ENCODE results near the gene ARL2BP. TPM values are rescaled to one million over a fixed set of nuclear protein-coding genes. Genes with fewer than 3 reads are reported as not detected.

ARL2BP gene
- total RNA-seq, 1 donor = 85.8 TPM

DNA sequence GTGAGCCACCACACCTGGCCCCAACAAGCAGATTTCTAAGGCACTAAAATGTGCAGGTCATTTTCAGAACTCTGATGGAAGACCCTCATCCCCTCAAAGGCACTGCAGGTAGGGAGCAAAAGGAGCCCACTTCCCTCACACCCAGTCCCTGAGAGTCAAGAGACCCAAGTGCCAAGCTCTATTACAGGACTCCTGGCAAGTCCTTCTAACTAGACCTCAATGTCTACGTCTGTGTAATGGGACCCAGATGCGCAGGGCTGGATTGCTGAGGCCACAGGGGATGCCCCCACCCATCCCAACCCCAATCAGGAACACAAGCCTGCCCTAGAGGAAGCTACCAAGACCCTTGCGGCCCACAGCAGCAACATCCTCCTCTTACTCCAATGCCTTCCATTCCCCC, 36.7 kb downstream of the ARL2BP start:
- no peak overlapping the region for H3K4me3 ChIP-seq (ENCODE audit: insufficient read depth, low read length)
- H3K9me3 ChIP-seq (ENCODE audit: low read depth, low read length) = no peaks in the 10 kb centered on the region
- TF ChIP-seq, protein P1, sequence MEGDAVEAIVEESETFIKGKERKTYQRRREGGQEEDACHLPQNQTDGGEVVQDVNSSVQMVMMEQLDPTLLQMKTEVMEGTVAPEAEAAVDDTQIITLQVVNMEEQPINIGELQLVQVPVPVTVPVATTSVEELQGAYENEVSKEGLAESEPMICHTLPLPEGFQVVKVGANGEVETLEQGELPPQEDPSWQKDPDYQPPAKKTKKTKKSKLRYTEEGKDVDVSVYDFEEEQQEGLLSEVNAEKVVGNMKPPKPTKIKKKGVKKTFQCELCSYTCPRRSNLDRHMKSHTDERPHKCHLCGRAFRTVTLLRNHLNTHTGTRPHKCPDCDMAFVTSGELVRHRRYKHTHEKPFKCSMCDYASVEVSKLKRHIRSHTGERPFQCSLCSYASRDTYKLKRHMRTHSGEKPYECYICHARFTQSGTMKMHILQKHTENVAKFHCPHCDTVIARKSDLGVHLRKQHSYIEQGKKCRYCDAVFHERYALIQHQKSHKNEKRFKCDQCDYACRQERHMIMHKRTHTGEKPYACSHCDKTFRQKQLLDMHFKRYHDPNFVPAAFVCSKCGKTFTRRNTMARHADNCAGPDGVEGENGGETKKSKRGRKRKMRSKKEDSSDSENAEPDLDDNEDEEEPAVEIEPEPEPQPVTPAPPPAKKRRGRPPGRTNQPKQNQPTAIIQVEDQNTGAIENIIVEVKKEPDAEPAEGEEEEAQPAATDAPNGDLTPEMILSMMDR (IDR thresholded peaks at IDR 0.05; ENCODE audit: extremely low read depth, low read depth, low read length) = no peak
- no peak overlapping the region for H3K27ac ChIP-seq (ENCODE audit: low read depth, low read length)
- H3K27me3 ChIP-seq (ENCODE audit: insufficient read depth, low read length) = peaks cover 44% of the 10 kb centered on the region
- peak; percentile 70 for DNase-seq (ENCODE audit: insufficient read length, low spot score, missing footprints)
- H3K4me1 ChIP-seq (ENCODE audit: insufficient read depth, low read length) = peaks cover 2% of the 10 kb centered on the region
- H2AFZ ChIP-seq (ENCODE audit: low read length) = no peak overlapping the region
- H3K4me2 ChIP-seq (ENCODE audit: insufficient read depth, low read length) = no peak overlapping the region
- H3K79me2 ChIP-seq (ENCODE audit: insufficient read depth, low read length) = no peaks in the 10 kb centered on the region
- H4K20me1 ChIP-seq (ENCODE audit: insufficient read depth, low read length) = no peaks in the 10 kb centered on the region
- no peaks in the 10 kb centered on the region for H3K36me3 ChIP-seq (ENCODE audit: insufficient read depth, low read length)

GRCh38 chr16:57282510-57283213, 37.6 kb downstream of the ARL2BP start:
- Histone ChIP-seq H2AFZ (ENCODE audit: low read length) (no peak overlapping the region), H3K9me3 (ENCODE audit: low read depth, low read length) (no peaks in the 10 kb centered on the region), H3K4me1 (ENCODE audit: insufficient read depth, low read length) (peaks cover 2% of the 10 kb centered on the region), H4K20me1 (ENCODE audit: insufficient read depth, low read length) (no peaks in the 10 kb centered on the region), H3K79me2 (ENCODE audit: insufficient read depth, low read length) (no peaks in the 10 kb centered on the region), H3K27ac (ENCODE audit: low read depth, low read length) (no peak overlapping the region), H3K36me3 (ENCODE audit: insufficient read depth, low read length) (no peaks in the 10 kb centered on the region), H3K4me3 (ENCODE audit: insufficient read depth, low read length) (no peak overlapping the region), H3K27me3 (ENCODE audit: insufficient read depth, low read length) (peaks cover 44% of the 10 kb centered on the region), H3K4me2 (ENCODE audit: insufficient read depth, low read length) (no peak overlapping the region)
- TF ChIP-seq, protein P1 (IDR thresholded peaks at IDR 0.05; ENCODE audit: extremely low read depth, low read depth, low read length) = no peak
- peak; percentile 49 for DNase-seq (ENCODE audit: insufficient read length, low spot score, missing footprints)

- Histone ChIP-seq H4K20me1 (ENCODE audit: insufficient read depth, low read length) (no peaks in the 10 kb centered on the region), H3K79me2 (ENCODE audit: insufficient read depth, low read length) (no peaks in the 10 kb centered on the region), H3K27me3 (ENCODE audit: insufficient read depth, low read length) (peaks cover 44% of the 10 kb centered on the region), H3K4me1 (ENCODE audit: insufficient read depth, low read length) (peaks cover 2% of the 10 kb centered on the region), H3K36me3 (ENCODE audit: insufficient read depth, low read length) (no peaks in the 10 kb centered on the region), H3K4me3 (ENCODE audit: insufficient read depth, low read length) (no peak overlapping the region), H3K27ac (ENCODE audit: low read depth, low read length) (no peak overlapping the region), H2AFZ (ENCODE audit: low read length) (no peak overlapping the region), H3K4me2 (ENCODE audit: insufficient read depth, low read length) (no peak overlapping the region), H3K9me3 (ENCODE audit: low read depth, low read length) (no peaks in the 10 kb centered on the region)
- peak; percentile 77 for DNase-seq (ENCODE audit: insufficient read length, low spot score, missing footprints)
- TF ChIP-seq, protein P1 (IDR thresholded peaks at IDR 0.05; ENCODE audit: extremely low read depth, low read depth, low read length) = no peak
These were observed 38.3 kb downstream of the ARL2BP start for GRCh38 chr16:57283214-57283958.

- Histone ChIP-seq H3K79me2 (ENCODE audit: insufficient read depth, low read length) (no peaks in the 10 kb centered on the region), H3K36me3 (ENCODE audit: insufficient read depth, low read length) (no peaks in the 10 kb centered on the region), H3K4me3 (ENCODE audit: insufficient read depth, low read length) (no peak overlapping the region), H3K4me1 (ENCODE audit: insufficient read depth, low read length) (peaks cover 2% of the 10 kb centered on the region), H4K20me1 (ENCODE audit: insufficient read depth, low read length) (no peaks in the 10 kb centered on the region), H3K9me3 (ENCODE audit: low read depth, low read length) (no peaks in the 10 kb centered on the region), H3K27ac (ENCODE audit: low read depth, low read length) (no peak overlapping the region), H2AFZ (ENCODE audit: low read length) (no peak overlapping the region), H3K4me2 (ENCODE audit: insufficient read depth, low read length) (no peak overlapping the region), H3K27me3 (ENCODE audit: insufficient read depth, low read length) (peaks cover 44% of the 10 kb centered on the region)
- TF ChIP-seq, protein P1 (IDR thresholded peaks at IDR 0.05; ENCODE audit: extremely low read depth, low read depth, low read length) = no peak
- no peak for DNase-seq (ENCODE audit: insufficient read length, low spot score, missing footprints)
These were observed 38.8 kb downstream of the ARL2BP start for GRCh38 chr16:57283959-57284208.
